AG04450 (cell line): ENCODE results near the gene GPRIN3. TPM values are rescaled to one million over a fixed set of nuclear protein-coding genes. Genes with fewer than 3 reads are reported as not detected.
"Not testable (repeated sequence)": the region's sequence is repeated elsewhere in the genome, so short reads cannot be mapped to it uniquely, and the experiment has no call there.

Experiments used
- CTCF ChIA-PET: fragments of 300-600, 350-600 bp; formaldehyde crosslinking; extraction: SDS; loops from one replicate; lab custom pipeline; 2022; ENCODE audit warnings: antibody characterized with exemption, inconsistent platforms; lab: Charles Lee
- POLR2A ChIA-PET: fragments of 350-600 bp; formaldehyde crosslinking; extraction: SDS; loops from one replicate; lab custom pipeline; 2021; ENCODE audit warnings: antibody characterized with exemption, inconsistent platforms; lab: Yijun Ruan, JAX
- DNase-seq: peaks from one replicate; pipeline ENCODE4 v3.0.0-alpha.2; 2011; ENCODE audit warnings: low read depth, low spot score
- H3K27ac ChIP-seq: one replicate; pipeline ENCODE4 v1.5.1; 2012; ENCODE audit warnings: low read depth, low read length, control low read depth
- H3K27me3 ChIP-seq: one replicate; pipeline ENCODE4 v1.6.0; 2012; ENCODE audit warnings: low read length; ENCODE audit not compliant: control insufficient read depth, insufficient read depth
- H3K4me3 ChIP-seq: 2 replicates; pipeline ENCODE4 v1.5.1; 2011; ENCODE audit warnings: mild to moderate bottlenecking, low read depth, low read length, control low read depth
- H3K9me3 ChIP-seq: 2 replicates; pipeline ENCODE4 v1.5.1; 2012; ENCODE audit warnings: low read length; ENCODE audit not compliant: control insufficient read depth, insufficient read depth
- CTCF ChIP-seq: IDR thresholded peaks from 2 replicates; pipeline ENCODE4 v1.5.1; 2011; ENCODE audit warnings: low read depth, low read length, control low read depth, inconsistent platforms
- polyA plus RNA-seq: library from polyadenylated mRNA; depleted of rRNA; stranded (reverse); fragments of >200 nt; gene quantifications from 2 replicates; pipeline ENCODE4 v1.2.3, GENCODE V29; 2011

GPRIN3 gene
- polyA plus RNA-seq, 1 experiment: 0.01 TPM

- no peak for TF ChIP-seq CTCF
- CTCF ChIA-PET: no interaction called here
- Histone ChIP-seq H3K4me3 (no peak overlapping the region), H3K27me3 (no peaks in the 10 kb centered on the region), H3K27ac (no peak overlapping the region), H3K9me3 (no peaks in the 10 kb centered on the region)
- no peak for DNase-seq
- POLR2A ChIA-PET: no interaction called here
These were observed 103.7 kb downstream of the GPRIN3 start for GRCh38 chr4:89203902-89204301.

- CTCF ChIA-PET: not testable (repeated sequence)
These were observed 108.2 kb downstream of the GPRIN3 start for GRCh38 chr4:89199394-89199793.

GRCh38 chr4:89197920-89198319 is 109.7 kb downstream of the GPRIN3 start:
- DNase-seq: no peak
- ChIA-PET CTCF (interaction anchor here (0.5 kb wide), 1 partner anchor 1089 kb away, joined by 6 read pairs; no protein-coding TSS in a partner anchor), POLR2A (no interaction called here)
- Histone ChIP-seq H3K27me3 (no peaks in the 10 kb centered on the region), H3K4me3 (no peak overlapping the region), H3K27ac (no peak overlapping the region), H3K9me3 (no peaks in the 10 kb centered on the region)
- TF ChIP-seq CTCF: no peak

More at GRCh38 chr4:89199394-89199793, 108.2 kb downstream of the GPRIN3 start:
- H3K27me3 ChIP-seq, H3K4me3 ChIP-seq, H3K27ac ChIP-seq, DNase-seq, POLR2A ChIA-PET, H3K9me3 ChIP-seq: not testable (repeated sequence)

- no peak overlapping the region for H3K4me3 ChIP-seq
- ChIA-PET POLR2A (no interaction called here), CTCF (no interaction called here)
- H3K27ac ChIP-seq: no peak overlapping the region
- no peak for TF ChIP-seq CTCF
- no peaks in the 10 kb centered on the region for H3K27me3 ChIP-seq
- H3K9me3 ChIP-seq: no peaks in the 10 kb centered on the region
- no peak for DNase-seq
These were observed 110.9 kb downstream of the GPRIN3 start for GRCh38 chr4:89196745-89197144.

DNA sequence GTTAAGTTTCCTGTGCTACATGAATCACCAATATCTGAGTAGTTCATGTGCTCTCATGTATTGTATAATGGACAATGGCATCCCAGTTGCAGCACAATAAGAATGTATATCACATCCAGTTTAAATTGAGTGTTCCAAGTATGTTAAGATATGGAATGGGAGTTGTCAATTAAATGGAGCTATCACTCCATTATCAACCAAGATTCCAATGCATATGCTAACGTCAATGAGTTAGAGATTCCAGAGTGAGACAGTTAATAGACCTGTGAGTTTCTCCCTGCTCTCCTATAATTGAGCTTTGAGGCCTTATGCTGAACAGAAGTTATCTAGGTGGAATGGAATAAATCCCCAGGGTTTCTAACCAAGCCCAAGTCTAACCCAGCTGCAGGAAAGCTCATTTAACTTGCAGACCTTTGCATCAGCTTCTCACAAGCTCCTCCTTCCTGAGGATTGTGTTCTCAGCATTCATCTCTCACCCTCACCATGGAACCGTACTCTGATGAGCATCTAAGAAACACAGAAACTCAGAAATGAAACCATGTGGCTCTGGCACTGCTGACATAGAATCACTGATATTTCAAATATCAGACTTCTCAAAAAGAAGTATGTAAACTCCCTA is 111.4 kb downstream of the GPRIN3 start:
- no peak overlapping the region for H3K4me3 ChIP-seq
- ChIA-PET POLR2A (no interaction called here), CTCF (no interaction called here)
- H3K27ac ChIP-seq: no peak overlapping the region
- DNase-seq: no peak
- no peak for TF ChIP-seq CTCF
- no peaks in the 10 kb centered on the region for H3K27me3 ChIP-seq
- H3K9me3 ChIP-seq: no peaks in the 10 kb centered on the region
